Parathyroid adenoma (tissue), 2 donors: ENCODE data around the gene MBLAC2.

Experiments used
- H2AFZ ChIP-seq: fragments of 300-600 bp; sonication (generic); one replicate; pipeline ENCODE4 v1.7.0; 2017; ENCODE audit warnings: antibody characterized with exemption, mild to moderate bottlenecking
- H3K27ac ChIP-seq: fragments of 300-600 bp; sonication (generic); one replicate; pipeline ENCODE4 v1.7.0; 2017
- H3K27me3 ChIP-seq: fragments of 300-600 bp; sonication (generic); one replicate; pipeline ENCODE4 v1.7.0; 2017; ENCODE audit warnings: low read length; ENCODE audit not compliant: control insufficient read depth, insufficient read depth
- H3K36me3 ChIP-seq: fragments of 300-600 bp; sonication (generic); one replicate; pipeline ENCODE4 v1.7.0; 2017; ENCODE audit warnings: low read length; ENCODE audit not compliant: control insufficient read depth, insufficient read depth
- H3K4me1 ChIP-seq: fragments of 300-600 bp; sonication (generic); one replicate; pipeline ENCODE4 v1.7.0; 2017; ENCODE audit warnings: control low read depth
- H3K4me2 ChIP-seq: fragments of 300-600 bp; sonication (generic); one replicate; pipeline ENCODE4 v1.7.0; 2017; ENCODE audit warnings: low read length
- H3K4me3 ChIP-seq: fragments of 300-600 bp; sonication (generic); one replicate; pipeline ENCODE4 v1.7.0; 2017; ENCODE audit warnings: low read depth, low read length
- H3K79me2 ChIP-seq: fragments of 300-600 bp; sonication (generic); one replicate; pipeline ENCODE4 v1.7.0; 2017; ENCODE audit warnings: control low read depth
- H3K9ac ChIP-seq: fragments of 300-600 bp; sonication (generic); one replicate; pipeline ENCODE4 v1.7.0; 2017; ENCODE audit warnings: mild to moderate bottlenecking
- H3K9me3 ChIP-seq: fragments of 300-600 bp; sonication (generic); one replicate; pipeline ENCODE4 v1.7.0; 2017; ENCODE audit warnings: low read length; ENCODE audit not compliant: control insufficient read depth
- TF ChIP-seq, protein P1 (sequence below): fragments of 300-600 bp; sonication (generic); IDR thresholded peaks from one replicate; pipeline ENCODE4 v1.7.0; 2017; ENCODE audit warnings: antibody characterized with exemption, mild to moderate bottlenecking
- donor health status: primary hyperparathyroidism.

MBLAC2 gene

GRCh38 chr5:90409318-90410177 is 65.0 kb downstream of the MBLAC2 start, which contains the start of gene CETN3:
TSS of gene CETN3 (minus strand) at chr5:90409756. CDS start at chr5:90409661, 95 bp downstream.
- Histone ChIP-seq H3K36me3 (no peaks in the 10 kb centered on the region), H3K9ac (peak within 1 kb of the TSS; percentile 9), H3K4me2 (peak within 1 kb of the TSS; percentile 92), H3K79me2 (peaks cover 3% of the 10 kb centered on the region), H3K9me3 (no peaks in the 10 kb centered on the region), H3K4me3 (peak within 1 kb of the TSS; percentile 100), H3K27ac (peak within 1 kb of the TSS; percentile 97), H3K4me1 (no peaks in the 10 kb centered on the region), H3K27me3 (no peaks in the 10 kb centered on the region), H2AFZ (peak within 1 kb of the TSS; percentile 97)
- TF ChIP-seq, protein P1, sequence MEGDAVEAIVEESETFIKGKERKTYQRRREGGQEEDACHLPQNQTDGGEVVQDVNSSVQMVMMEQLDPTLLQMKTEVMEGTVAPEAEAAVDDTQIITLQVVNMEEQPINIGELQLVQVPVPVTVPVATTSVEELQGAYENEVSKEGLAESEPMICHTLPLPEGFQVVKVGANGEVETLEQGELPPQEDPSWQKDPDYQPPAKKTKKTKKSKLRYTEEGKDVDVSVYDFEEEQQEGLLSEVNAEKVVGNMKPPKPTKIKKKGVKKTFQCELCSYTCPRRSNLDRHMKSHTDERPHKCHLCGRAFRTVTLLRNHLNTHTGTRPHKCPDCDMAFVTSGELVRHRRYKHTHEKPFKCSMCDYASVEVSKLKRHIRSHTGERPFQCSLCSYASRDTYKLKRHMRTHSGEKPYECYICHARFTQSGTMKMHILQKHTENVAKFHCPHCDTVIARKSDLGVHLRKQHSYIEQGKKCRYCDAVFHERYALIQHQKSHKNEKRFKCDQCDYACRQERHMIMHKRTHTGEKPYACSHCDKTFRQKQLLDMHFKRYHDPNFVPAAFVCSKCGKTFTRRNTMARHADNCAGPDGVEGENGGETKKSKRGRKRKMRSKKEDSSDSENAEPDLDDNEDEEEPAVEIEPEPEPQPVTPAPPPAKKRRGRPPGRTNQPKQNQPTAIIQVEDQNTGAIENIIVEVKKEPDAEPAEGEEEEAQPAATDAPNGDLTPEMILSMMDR, result no peak

GRCh38 chr5:90408571-90409317 is 65.8 kb downstream of the MBLAC2 start:
- H3K27ac ChIP-seq, result peak overlapping the region; percentile 97
- H3K9me3 ChIP-seq, result no peaks in the 10 kb centered on the region
- TF ChIP-seq, protein P1, result no peak
- H2AFZ ChIP-seq, result peak overlapping the region; percentile 97
- H3K4me3 ChIP-seq, result peak overlapping the region; percentile 100
- no peaks in the 10 kb centered on the region for H3K4me1 ChIP-seq
- H3K36me3 ChIP-seq, result no peaks in the 10 kb centered on the region
- no peak overlapping the region for H3K9ac ChIP-seq
- H3K79me2 ChIP-seq, result peaks cover 3% of the 10 kb centered on the region
- H3K27me3 ChIP-seq, result no peaks in the 10 kb centered on the region
- H3K4me2 ChIP-seq, result peak overlapping the region; percentile 92
